Motor neuron (in vitro differentiated cells): ENCODE data around the gene TUBA1B. TPM values are rescaled to one million over a fixed set of nuclear protein-coding genes. Genes with fewer than 3 reads are reported as not detected.
"Not testable (repeated sequence)": the region's sequence is repeated elsewhere in the genome, so short reads cannot be mapped to it uniquely, and the experiment has no call there.

Experiments
- ATAC-seq, 8 experiments: fragments of 200-7000 bp; cut with Tn5 transposase; replicated peaks in 6 of 8; 2 replicates each; pipeline ENCODE4 v1.8.0; 2021; ENCODE audit warnings: mild to moderate bottlenecking in 8 of 8, moderate library complexity in 8 of 8
- H3K27ac ChIP-seq, 2 donors: fragments of 250-450 bp; sonication (Bioruptor Pico); 2 replicates each; pipeline ENCODE4 v1.9.0; 2021; ENCODE audit warnings: antibody characterized with exemption in 2 of 2, mild to moderate bottlenecking in 2 of 2, moderate library complexity in 1 of 2
- H3K4me1 ChIP-seq, 2 donors: fragments of 250-450 bp; sonication (Bioruptor Pico); replicated peaks in 1 of 2; 2 replicates each; pipeline ENCODE4 v1.6.1; 2021; ENCODE audit warnings: antibody characterized with exemption in 2 of 2, mild to moderate bottlenecking in 2 of 2, moderate library complexity in 1 of 2
- H3K4me3 ChIP-seq, 5 donors: fragments of 250-450 bp; sonication (Bioruptor Pico); 2 replicates each; pipeline ENCODE4 v1.9.0; 2021; ENCODE audit warnings: antibody characterized with exemption in 5 of 5, mild to moderate bottlenecking in 5 of 5, moderate library complexity in 4 of 5
- WGBS, 10 experiments: fragments of 450-650 bp; shearing (Covaris generic); methylation state at CpG; one replicate each; pipeline ENCODE4 v1.0.0; 2022; 5-methylcytosine and 5-hydroxymethylcytosine counted together
- in situ Hi-C, 9 experiments: fragments of 400-800 bp; cut with MboI; loops; one replicate each; pipeline ENCODE4 v1.15.0; 2021; ENCODE audit warnings: low sequenced_read_pairs in 9 of 9, low pct_unique_long_range_greater_than_20kb in 2 of 9; ENCODE audit not compliant: unreplicated experiment in 9 of 9
- total RNA-seq, 8 experiments: library from RNA; unstranded; fragments of 300-600 nt; gene quantifications; 2 replicates each; pipeline versions ENCODE4 v1.2.3 to v1.2.4, GENCODE V29; 2022

TUBA1B gene
- total RNA-seq: 1,000 to 10,000 TPM in 2 of 8 experiments, 100 to 1,000 TPM in 6; 402 to 1,651 (median 697) TPM

DNA sequence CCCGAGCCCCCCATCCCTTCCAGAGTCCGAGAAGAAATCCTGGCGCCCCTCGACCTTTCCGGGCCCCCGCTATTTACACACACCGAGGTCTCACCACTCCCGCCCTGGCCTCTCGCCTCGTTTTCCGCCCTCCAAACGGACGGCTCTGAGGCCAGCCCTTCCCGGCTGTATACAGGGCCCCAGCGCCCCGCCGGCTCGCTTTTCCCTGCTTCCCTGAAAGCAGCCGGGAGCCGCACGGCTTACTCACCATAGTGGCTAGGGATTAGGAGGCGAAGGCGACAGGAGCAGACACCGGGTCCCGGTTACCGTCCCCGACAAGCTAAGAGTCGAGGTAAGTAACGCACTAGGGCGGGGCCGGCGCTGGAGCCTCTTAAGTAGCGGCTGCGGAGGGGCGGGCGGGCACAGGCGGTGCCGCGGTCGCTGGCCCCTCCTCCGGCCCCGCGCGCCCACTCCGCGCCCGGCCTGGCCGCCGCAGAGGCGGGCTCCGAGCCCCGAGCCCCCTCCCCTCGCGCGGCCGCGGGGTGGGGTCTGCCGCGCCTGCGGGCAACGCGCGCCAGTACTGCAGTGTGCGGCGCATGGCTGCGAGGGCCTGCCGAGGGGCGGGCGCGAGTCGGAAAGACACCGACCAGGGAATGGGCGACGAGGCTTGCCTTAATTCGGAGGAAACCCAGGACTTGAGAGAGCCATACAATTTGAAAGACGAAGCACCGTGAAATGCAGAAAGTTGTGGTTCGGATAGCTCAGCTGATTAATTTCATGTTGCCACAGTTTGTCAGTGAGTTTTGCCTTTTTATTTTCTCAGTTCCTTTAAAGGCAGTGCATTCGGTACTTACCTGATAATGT is at the start of gene TUBA1B:
Gene TUBA1B (minus strand): TSS at position 345 of the 843 bp plus-strand sequence. CDS start 95 bp downstream, at position 250.
- peak within 1 kb of the TSS; percentile 52 to 94 (median 78) for H3K4me3 ChIP-seq
- peak within 1 kb of the TSS; percentile 96 to 97 for H3K27ac ChIP-seq
- in situ Hi-C loops: loop anchor here in 2 of 9 experiments (25.0 kb wide), 1 partner anchor 106 kb away; no protein-coding TSS in a partner anchor
- ATAC-seq: peak; percentile 67 to 86 (median 83)
- peaks cover 12 to 14% of the 10 kb centered on the region in 2 donors for H3K4me1 ChIP-seq
- WGBS, 10 experiments: 0 to 2% (median 0%) methylated on average over 1 to 10 of the region's 79 CpGs; no CpG with 5 or more reads in 2 of the 10 experiments

DNA sequence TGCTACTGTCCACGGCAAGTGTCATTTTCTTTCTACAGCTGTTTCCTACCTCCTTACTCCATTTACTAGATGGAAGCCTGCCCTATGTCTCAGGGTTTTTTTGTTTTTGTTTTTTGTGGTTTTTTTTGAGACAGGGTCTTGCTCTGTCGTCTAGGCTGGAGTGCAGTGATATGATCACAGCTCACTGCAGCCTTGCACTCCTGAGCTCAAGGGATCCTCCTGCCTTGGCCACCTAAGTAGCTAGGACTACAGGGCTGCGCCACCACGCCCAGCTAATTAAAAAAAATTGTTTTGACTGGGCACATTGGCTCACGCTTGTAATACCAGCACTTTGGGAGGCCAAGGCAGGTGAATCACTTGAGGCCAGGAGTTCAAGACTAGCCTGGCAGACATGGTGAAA is 43.0 kb upstream of the TUBA1B start:
- 10 to 87% (median 77%) methylated on average over 1 to 5 of the region's 5 CpGs; no CpG with 5 or more reads in 3 of the 10 experiments for WGBS, 10 experiments
- no peaks in the 10 kb centered on the region for H3K4me1 ChIP-seq
- in situ Hi-C loops: no loop called here
- no peak overlapping the region for H3K4me3 ChIP-seq
- no peak overlapping the region for H3K27ac ChIP-seq
- no peak for ATAC-seq

DNA sequence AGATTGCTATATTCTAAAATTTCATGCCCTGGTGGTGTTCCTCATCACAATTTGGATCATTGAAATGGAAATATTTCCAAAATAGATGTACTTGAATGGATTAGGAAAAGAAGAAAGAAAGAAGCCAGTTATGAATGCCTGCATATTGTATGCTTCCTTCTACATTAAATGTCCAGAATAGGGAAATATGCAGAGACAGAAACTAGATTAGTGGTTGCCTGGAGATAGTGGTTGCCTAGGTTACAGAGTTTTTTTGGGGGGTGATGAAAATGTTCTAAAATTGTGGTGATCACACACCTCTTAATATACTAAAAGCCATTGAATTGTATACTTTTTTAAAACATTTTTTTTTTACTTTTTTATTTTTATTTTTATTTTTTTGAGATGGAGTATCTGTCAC is 39.7 kb upstream of the TUBA1B start:
- peak in 2 of 8 experiments; percentile 21 to 53 for ATAC-seq
- in situ Hi-C loops: no loop called here
- no peaks in the 10 kb centered on the region for H3K4me1 ChIP-seq
- no peak overlapping the region for H3K27ac ChIP-seq
- H3K4me3 ChIP-seq: no peak overlapping the region

DNA sequence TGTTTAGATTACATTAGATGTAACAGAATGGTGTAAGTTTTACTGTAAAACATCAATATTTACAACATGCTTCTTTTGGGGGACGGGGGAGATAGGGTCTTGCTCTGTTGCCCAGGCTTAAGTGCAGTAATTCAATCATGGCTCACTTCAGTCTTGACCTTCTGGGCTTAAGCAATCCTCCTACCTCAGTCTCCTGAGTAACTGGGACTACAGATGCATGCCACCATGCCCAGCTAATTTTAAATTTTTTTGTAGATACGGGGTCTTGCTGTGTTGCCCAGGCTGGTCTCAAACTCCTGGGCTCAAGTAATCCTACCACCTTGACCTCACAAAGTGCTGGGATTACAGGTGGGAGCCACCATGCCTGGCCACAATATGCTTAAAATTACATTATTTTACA is 33.9 kb upstream of the TUBA1B start:
- in situ Hi-C loops: no loop called here
- no peak overlapping the region for H3K27ac ChIP-seq
- no peak for ATAC-seq
- WGBS, 10 experiments: 57 to 100% (median 100%) methylated on average over 1 to 2 of the region's 2 CpGs; no CpG with 5 or more reads in 4 of the 10 experiments
- no peak overlapping the region for H3K4me3 ChIP-seq
- H3K4me1 ChIP-seq: peaks cover 4 to 5% of the 10 kb centered on the region in 2 donors

DNA sequence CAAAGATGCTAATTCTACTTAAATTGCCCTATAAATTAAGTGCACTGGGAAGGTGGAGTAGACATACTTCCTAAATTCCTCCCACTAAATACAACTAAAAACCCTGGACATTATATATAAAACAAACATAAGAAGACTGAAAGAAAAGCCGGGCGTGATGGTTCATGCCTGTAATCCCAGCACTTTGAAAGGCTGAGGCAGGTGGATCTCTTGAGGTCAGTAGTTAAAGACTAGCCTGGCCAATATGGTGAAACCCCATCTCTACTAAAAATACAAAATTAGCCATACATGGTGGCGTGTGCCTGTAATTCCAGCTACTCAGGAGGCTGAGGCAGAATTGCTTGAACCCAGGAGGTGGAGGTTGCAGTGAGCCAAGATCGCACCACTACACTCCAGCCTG is 30.7 kb upstream of the TUBA1B start:
- in situ Hi-C loops, H3K4me3 ChIP-seq, H3K4me1 ChIP-seq, ATAC-seq, H3K27ac ChIP-seq: not testable (repeated sequence)
- 83 to 100% (median 100%) methylated on average over 1 to 4 of the region's 4 CpGs; no CpG with 5 or more reads in 3 of the 10 experiments for WGBS, 10 experiments

DNA sequence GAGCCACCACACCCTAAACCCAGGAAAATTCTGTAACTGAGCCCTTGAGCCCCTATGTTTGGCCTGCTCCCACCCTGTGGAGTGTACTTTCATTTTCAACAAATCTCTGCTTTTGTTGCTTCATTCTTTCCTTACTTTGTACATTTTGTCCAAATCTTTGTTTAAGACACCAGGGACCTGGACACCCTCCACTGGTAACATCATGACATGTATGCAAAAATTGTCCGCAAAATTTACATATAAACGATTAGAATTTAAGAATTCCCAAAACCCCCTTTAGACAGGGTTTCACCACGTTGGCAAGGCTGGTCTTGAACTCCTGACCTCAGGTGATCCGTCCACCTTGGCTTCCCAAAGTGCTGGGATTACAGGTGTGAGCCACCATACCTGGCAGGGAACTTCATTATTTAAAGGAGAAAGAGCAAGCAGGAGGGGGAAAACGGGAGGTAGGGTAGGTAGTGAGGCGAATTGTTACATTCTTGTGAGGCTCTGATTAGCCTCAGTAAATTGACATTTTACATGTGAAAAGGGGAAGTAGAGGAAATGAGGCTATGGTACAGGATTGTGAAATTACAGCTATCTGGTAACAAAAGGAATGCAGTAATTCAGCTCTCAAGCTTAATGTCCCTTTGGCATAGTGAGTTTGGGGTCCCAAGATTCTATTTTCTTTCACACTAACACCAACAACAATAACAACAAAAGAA is 30.0 kb upstream of the TUBA1B start:
- in situ Hi-C loops: no loop called here
- WGBS, 10 experiments: 60 to 78% (median 67%) methylated on average over 1 to 6 of the region's 6 CpGs; no CpG with 5 or more reads in 1 of the 10 experiments
- no peak for ATAC-seq
- H3K27ac ChIP-seq: no peak overlapping the region
- peaks cover 7% of the 10 kb centered on the region in 2 donors for H3K4me1 ChIP-seq
- H3K4me3 ChIP-seq: no peak overlapping the region

DNA sequence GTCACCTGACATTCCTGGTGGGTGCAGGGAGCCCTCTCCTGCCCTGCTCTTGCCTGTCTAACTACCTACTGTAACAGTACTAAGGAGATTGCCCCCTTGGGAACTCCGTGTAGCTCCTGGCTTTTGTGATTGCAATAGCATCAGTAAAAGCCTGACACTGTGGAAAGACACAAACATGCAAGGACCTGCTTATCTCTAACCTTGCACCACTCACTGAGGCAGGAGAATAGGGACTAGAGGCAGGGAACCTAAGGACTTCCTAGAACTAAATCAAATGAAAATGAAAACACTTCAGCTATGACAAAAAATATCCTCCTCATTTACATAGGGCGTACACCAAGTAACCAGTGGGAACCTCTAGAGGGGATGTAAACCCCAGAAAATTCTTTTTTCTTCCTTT is 29.2 kb upstream of the TUBA1B start:
- 36 to 83% (median 60%) methylated on average over 1 to 2 of the region's 2 CpGs; no CpG with 5 or more reads in 3 of the 10 experiments for WGBS, 10 experiments
- no peak overlapping the region for H3K27ac ChIP-seq
- ATAC-seq: peak in 5 of 8 experiments; percentile 32 to 91 (median 74)
- H3K4me3 ChIP-seq: no peak overlapping the region
- in situ Hi-C loops: no loop called here
- peaks cover 7% of the 10 kb centered on the region in 2 donors for H3K4me1 ChIP-seq

DNA sequence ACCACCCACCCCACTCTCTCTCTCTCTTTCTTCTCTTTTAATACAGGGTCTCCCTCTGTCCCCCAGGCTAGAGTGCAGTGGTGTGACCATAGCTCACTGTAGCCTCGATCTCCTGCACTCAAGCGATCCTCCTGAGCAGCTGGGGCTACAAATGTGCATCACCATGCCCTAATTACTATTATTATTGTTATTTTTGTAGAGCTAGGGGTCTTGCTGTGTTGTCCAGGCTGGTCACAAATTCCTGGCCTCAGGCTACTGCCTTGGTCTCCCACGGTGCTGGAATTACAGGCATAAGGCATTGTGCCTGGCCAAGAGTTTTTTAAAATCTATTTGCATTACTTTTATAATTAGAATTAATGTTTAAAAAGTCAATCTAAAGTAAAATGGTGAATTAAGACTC is 23.0 kb upstream of the TUBA1B start:
- WGBS, 10 experiments: 40 to 100% (median 63%) methylated on average over 1 to 3 of the region's 3 CpGs; no CpG with 5 or more reads in 2 of the 10 experiments
- in situ Hi-C loops: no loop called here

DNA sequence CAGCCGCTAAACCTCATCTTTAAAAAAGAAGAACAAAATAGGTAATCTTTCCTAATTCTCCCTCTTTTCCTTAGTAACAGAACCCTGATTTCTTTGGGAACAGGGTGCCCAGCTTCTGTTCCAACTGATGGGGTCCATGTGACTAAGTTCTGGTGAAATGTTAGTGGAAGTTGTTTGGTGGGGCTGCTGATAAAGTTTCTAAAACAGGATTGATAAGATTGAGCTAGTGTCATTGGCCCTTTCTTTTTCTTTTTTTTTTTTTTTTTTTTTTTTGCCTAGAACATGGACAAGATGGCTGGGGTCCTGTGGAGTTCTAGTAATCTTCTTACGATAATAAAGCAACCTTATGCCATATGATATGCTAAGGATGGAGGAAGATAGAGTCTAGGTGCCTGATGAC is 16.2 kb upstream of the TUBA1B start:
- 40 to 100% (median 98%) methylated on average over 1 to 2 of the region's 2 CpGs; no CpG with 5 or more reads in 2 of the 10 experiments for WGBS, 10 experiments
- Histone ChIP-seq H3K4me1 (no peaks in the 10 kb centered on the region), H3K27ac (no peak overlapping the region), H3K4me3 (no peak overlapping the region)
- no peak for ATAC-seq
- in situ Hi-C loops: loop anchor here in 2 of 9 experiments (25.0 kb wide), 1 partner anchor 90 kb away; no protein-coding TSS in a partner anchor

More for the DNA sequence above, 23.0 kb upstream of the TUBA1B start:
- Histone ChIP-seq H3K27ac (no peak overlapping the region), H3K4me1 (no peaks in the 10 kb centered on the region), H3K4me3 (no peak overlapping the region)
- no peak for ATAC-seq

DNA sequence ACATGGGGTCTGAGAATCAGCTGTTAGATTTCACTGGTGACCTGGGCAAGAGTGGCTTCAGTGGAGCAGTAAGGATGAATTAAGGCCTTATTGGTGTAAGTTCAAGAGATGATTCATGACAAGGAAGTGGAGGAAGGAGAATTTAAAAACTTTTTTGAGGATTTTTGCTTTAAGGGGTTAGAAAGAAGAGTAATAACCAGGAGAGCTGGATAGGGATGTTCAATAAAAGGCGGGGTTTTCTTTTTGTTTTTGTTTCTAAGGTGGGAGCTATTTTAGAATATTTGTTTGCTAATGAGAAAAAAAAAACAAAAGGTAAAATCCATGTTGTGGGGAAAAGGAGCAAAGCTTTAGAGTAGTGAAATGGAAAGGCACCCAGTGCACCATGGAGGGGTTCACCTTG is 15.2 kb upstream of the TUBA1B start:
- ATAC-seq: no peak

DNA sequence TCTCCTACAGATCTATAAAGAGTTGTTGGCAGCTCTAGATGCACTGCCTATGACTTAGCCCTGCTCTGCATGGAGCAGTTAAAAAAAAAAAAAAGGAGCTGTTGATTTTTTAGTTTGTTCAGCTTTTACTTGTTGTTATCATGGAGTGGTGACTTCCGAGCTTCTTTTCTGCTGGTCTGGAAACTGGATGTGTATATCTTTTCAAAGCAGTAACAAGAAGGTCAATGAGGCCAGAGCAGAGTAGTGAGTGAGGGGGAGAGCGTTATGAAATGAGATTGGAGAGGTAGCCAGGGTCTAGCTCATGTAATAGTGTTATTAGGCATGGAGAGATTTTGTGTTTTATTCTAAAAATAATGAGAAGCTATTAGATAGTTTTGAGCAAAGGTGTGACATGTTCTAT is 13.2 kb upstream of the TUBA1B start:
- in situ Hi-C loops: loop anchor here in 2 of 9 experiments (25.0 kb wide), 1 partner anchor 93 kb away; no protein-coding TSS in a partner anchor
- Histone ChIP-seq H3K4me3 (no peak overlapping the region), H3K4me1 (no peaks in the 10 kb centered on the region), H3K27ac (no peak overlapping the region)
- no peak for ATAC-seq
- 89 to 100% (median 100%) methylated on average over 1 to 2 of the region's 2 CpGs; no CpG with 5 or more reads in 2 of the 10 experiments for WGBS, 10 experiments

More for the DNA sequence above, 15.2 kb upstream of the TUBA1B start:
- WGBS, 10 experiments: 86 to 100% (median 100%) methylated on average over 1 of the region's 1 CpG; no CpG with 5 or more reads in 2 of the 10 experiments
- Histone ChIP-seq H3K27ac (no peak overlapping the region), H3K4me1 (no peaks in the 10 kb centered on the region), H3K4me3 (no peak overlapping the region)
- in situ Hi-C loops: loop anchor here in 2 of 9 experiments (25.0 kb wide), 1 partner anchor 91 kb away; no protein-coding TSS in a partner anchor

DNA sequence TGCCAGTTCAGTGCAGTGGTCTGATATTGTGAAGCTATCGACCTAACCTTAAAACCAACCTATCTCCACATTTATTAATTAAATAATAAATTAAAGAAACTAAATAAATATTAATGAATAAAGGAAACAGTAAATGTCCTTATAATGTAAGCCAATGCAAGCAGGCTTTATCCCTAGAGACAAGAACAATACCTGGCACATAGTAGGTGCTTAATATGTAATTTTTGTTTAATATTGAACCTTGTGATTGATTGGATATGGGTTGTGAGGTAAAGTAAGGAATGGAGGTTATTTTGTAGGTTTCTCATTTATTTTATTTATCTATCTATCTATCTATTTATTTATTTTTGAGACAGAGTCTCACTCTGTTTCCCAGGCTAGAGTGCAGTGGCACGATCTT is 7.8 kb upstream of the TUBA1B start:
- no peak overlapping the region for H3K27ac ChIP-seq
- in situ Hi-C loops: loop anchor here in 2 of 9 experiments (25.0 kb wide), 1 partner anchor 98 kb away; no protein-coding TSS in a partner anchor
- H3K4me1 ChIP-seq: no peaks in the 10 kb centered on the region
- ATAC-seq: no peak
- no peak overlapping the region for H3K4me3 ChIP-seq
- WGBS, 10 experiments: 80 to 100% (median 90%) methylated on average over 1 to 2 of the region's 2 CpGs; no CpG with 5 or more reads in 2 of the 10 experiments
